Measurements from ENCODE around the gene ATP11B. TPM values are rescaled to one million over a fixed set of nuclear protein-coding genes. Genes with fewer than 3 reads are reported as not detected.
"Not testable (repeated sequence)": the region's sequence is repeated elsewhere in the genome, so short reads cannot be mapped to it uniquely, and the experiment has no call there.

ATP11B gene
- total RNA-seq, 1 experiment from 2014 or later: 48.8 TPM

- no peaks in the 10 kb centered on the region for H4K20me1 ChIP-seq (ENCODE audit: low read length)
- no peaks in the 10 kb centered on the region for H3K9me2 ChIP-seq (replicated peaks; ENCODE audit: low read length)
- no peak overlapping the region for H3K4me3 ChIP-seq (ENCODE audit: low read length)
- ATAC-seq (no peak), DNase-seq (no peak)
- CTCF ChIA-PET: no interaction called here
- H3K27ac ChIP-seq (ENCODE audit: low read length): no peak overlapping the region
- H3K9ac ChIP-seq (ENCODE audit: low read length): no peak overlapping the region
- no peak overlapping the region for H3K4me2 ChIP-seq (ENCODE audit: low read length)
- no peaks in the 10 kb centered on the region for H3F3A ChIP-seq (ENCODE audit: low read length, unreplicated experiment)
- no peak for TF ChIP-seq EZH2phosphoT487 (IDR thresholded peaks at IDR 0.05; ENCODE audit: borderline replicate concordance, low read length)
- no peak for TF ChIP-seq EZH2 (IDR thresholded peaks at IDR 0.05; ENCODE audit: low read length, unreplicated experiment)
- TF ChIP-seq CTCF (conservative IDR thresholded peaks at IDR 0.05; ENCODE audit: low read depth, low read length): no peak
- intact Hi-C loops (cut with micrococcal nuclease): no loop called here
- BruUV-seq (replicated peaks): no TSS peak
- H3K9me3 ChIP-seq (ENCODE audit: low read length): no peaks in the 10 kb centered on the region
- POLR2A ChIA-PET (ENCODE audit: unreplicated experiment): no interaction called here
- no peaks in the 10 kb centered on the region for H3K36me3 ChIP-seq (ENCODE audit: low read depth, low read length)
- H2AFZ ChIP-seq (ENCODE audit: low read length): no peak overlapping the region
- H3K27me3 ChIP-seq (ENCODE audit: low read length): no peaks in the 10 kb centered on the region
- H3K4me1 ChIP-seq (ENCODE audit: insufficient read depth, low read length): no peaks in the 10 kb centered on the region
- no peaks in the 10 kb centered on the region for H3K79me2 ChIP-seq (ENCODE audit: low read length)
Measured at GRCh38 chr3:182861348-182861747, 68.0 kb downstream of the ATP11B start.

GRCh38 chr3:182862159-182862860 is 69.0 kb downstream of the ATP11B start:
- Histone ChIP-seq H3K79me2 (ENCODE audit: low read length) (no peaks in the 10 kb centered on the region), H3K9me2 (replicated peaks; ENCODE audit: low read length) (no peaks in the 10 kb centered on the region), H3K9ac (ENCODE audit: low read length) (no peak overlapping the region), H3K4me1 (ENCODE audit: insufficient read depth, low read length) (no peaks in the 10 kb centered on the region), H2AFZ (ENCODE audit: low read length) (no peak overlapping the region), H3K9me3 (ENCODE audit: low read length) (no peaks in the 10 kb centered on the region), H3K4me2 (ENCODE audit: low read length) (no peak overlapping the region), H3K4me3 (ENCODE audit: low read length) (no peak overlapping the region), H3K36me3 (ENCODE audit: low read depth, low read length) (no peaks in the 10 kb centered on the region), H3K27me3 (ENCODE audit: low read length) (no peaks in the 10 kb centered on the region), H3K27ac (ENCODE audit: low read length) (no peak overlapping the region), H3F3A (ENCODE audit: low read length, unreplicated experiment) (no peaks in the 10 kb centered on the region), H4K20me1 (ENCODE audit: low read length) (no peaks in the 10 kb centered on the region)
- no peak for ATAC-seq
- intact Hi-C loops (cut with micrococcal nuclease): no loop called here
- no TSS peak for BruUV-seq (replicated peaks)
- TF ChIP-seq CTCF (conservative IDR thresholded peaks at IDR 0.05; ENCODE audit: low read depth, low read length) (no peak), EZH2phosphoT487 (IDR thresholded peaks at IDR 0.05; ENCODE audit: borderline replicate concordance, low read length) (no peak), EZH2 (IDR thresholded peaks at IDR 0.05; ENCODE audit: low read length, unreplicated experiment) (no peak)
- POLR2A ChIA-PET (ENCODE audit: unreplicated experiment): no interaction called here
- CTCF ChIA-PET: no interaction called here
- DNase-seq: no peak

GRCh38 chr3:182869059-182869458 is 75.8 kb downstream of the ATP11B start:
- H2AFZ ChIP-seq (ENCODE audit: low read length): no peak overlapping the region
- no peaks in the 10 kb centered on the region for H3K4me1 ChIP-seq (ENCODE audit: insufficient read depth, low read length)
- no peaks in the 10 kb centered on the region for H3K27me3 ChIP-seq (ENCODE audit: low read length)
- H3K9me3 ChIP-seq (ENCODE audit: low read length): no peaks in the 10 kb centered on the region
- DNase-seq (no peak), ATAC-seq (no peak)
- TF ChIP-seq CTCF (conservative IDR thresholded peaks at IDR 0.05; ENCODE audit: low read depth, low read length) (no peak), EZH2 (IDR thresholded peaks at IDR 0.05; ENCODE audit: low read length, unreplicated experiment) (no peak), EZH2phosphoT487 (IDR thresholded peaks at IDR 0.05; ENCODE audit: borderline replicate concordance, low read length) (no peak)
- H3K9me2 ChIP-seq (replicated peaks; ENCODE audit: low read length): no peaks in the 10 kb centered on the region
- no peaks in the 10 kb centered on the region for H4K20me1 ChIP-seq (ENCODE audit: low read length)
- intact Hi-C loops (cut with micrococcal nuclease): no loop called here
- H3K4me3 ChIP-seq (ENCODE audit: low read length): no peak overlapping the region
- ChIA-PET CTCF (no interaction called here), POLR2A (ENCODE audit: unreplicated experiment) (no interaction called here)
- no peak overlapping the region for H3K4me2 ChIP-seq (ENCODE audit: low read length)
- BruUV-seq (replicated peaks): no TSS peak
- H3K79me2 ChIP-seq (ENCODE audit: low read length): no peaks in the 10 kb centered on the region
- no peak overlapping the region for H3K27ac ChIP-seq (ENCODE audit: low read length)
- H3F3A ChIP-seq (ENCODE audit: low read length, unreplicated experiment): no peaks in the 10 kb centered on the region
- peaks cover 10% of the 10 kb centered on the region; the same call in 1 of the 2 replicates for H3K36me3 ChIP-seq (ENCODE audit: low read depth, low read length)
- H3K9ac ChIP-seq (ENCODE audit: low read length): no peak overlapping the region

- H3K9me2 ChIP-seq (replicated peaks; ENCODE audit: low read length); H3K27ac ChIP-seq (ENCODE audit: low read length); H3F3A ChIP-seq (ENCODE audit: low read length, unreplicated experiment); intact Hi-C loops (cut with micrococcal nuclease); H3K79me2 ChIP-seq (ENCODE audit: low read length); H3K27me3 ChIP-seq (ENCODE audit: low read length); CTCF ChIA-PET; H4K20me1 ChIP-seq (ENCODE audit: low read length); H2AFZ ChIP-seq (ENCODE audit: low read length); DNase-seq; POLR2A ChIA-PET (ENCODE audit: unreplicated experiment); H3K9me3 ChIP-seq (ENCODE audit: low read length); H3K4me3 ChIP-seq (ENCODE audit: low read length); H3K4me2 ChIP-seq (ENCODE audit: low read length); H3K9ac ChIP-seq (ENCODE audit: low read length); ATAC-seq; H3K4me1 ChIP-seq (ENCODE audit: insufficient read depth, low read length); BruUV-seq (replicated peaks): not testable (repeated sequence)
- H3K36me3 ChIP-seq (ENCODE audit: low read depth, low read length): peaks cover 18% of the 10 kb centered on the region; the same call in 1 of the 2 replicates
Measured at GRCh38 chr3:182870917-182871316, 77.6 kb downstream of the ATP11B start.

Data from PC-3 (cell line).